HepG2 (cell line): Measurements from ENCODE around the gene FABP1. TPM values are rescaled to one million over a fixed set of nuclear protein-coding genes. Genes with fewer than 3 reads are reported as not detected.
A peak's percentile ranks its signal among the peaks of the same experiment; 100 is the strongest.

Source experiments
- CHCHD3 ChIP-seq: sonication (generic); formaldehyde crosslinking; IDR thresholded peaks from 2 replicates; pipeline ENCODE4 v1.8.0; 2022; ENCODE audit warnings: mild to moderate bottlenecking, missing genetic modification reagents, moderate library complexity
- GTF2F1 ChIP-seq: fragments of 150-350 bp; IDR thresholded peaks from 2 replicates; pipeline ENCODE4 v1.6.1; 2014; ENCODE audit warnings: low read length
- HMG20B ChIP-seq: conservative IDR thresholded peaks from 2 replicates; pipeline ENCODE4 v1.6.1; 2016; ENCODE audit warnings: missing genetic modification reagents, missing compliant biosample characterization
- KDM6A ChIP-seq: IDR thresholded peaks from 2 replicates; pipeline ENCODE4 v1.6.1; 2016; ENCODE audit warnings: low read depth
- KLF6 ChIP-seq: IDR thresholded peaks from 2 replicates; pipeline ENCODE4 v1.8.0; 2016; ENCODE audit warnings: missing biosample characterization, missing genetic modification reagents
- MAX ChIP-seq: IDR thresholded peaks from 2 replicates; pipeline ENCODE4 v1.6.1; 2012; ENCODE audit warnings: inconsistent platforms
- MEIS2 ChIP-seq: sonication (generic); formaldehyde crosslinking; IDR thresholded peaks from 2 replicates; pipeline ENCODE4 v1.9.0; 2021; ENCODE audit warnings: mild to moderate bottlenecking, missing genetic modification reagents
- MXI1 ChIP-seq: IDR thresholded peaks from 3 replicates; pipeline ENCODE4 v1.6.1; 2012; ENCODE audit warnings: low read depth, low read length, inconsistent platforms, borderline replicate concordance
- TBX2 ChIP-seq: sonication (generic); formaldehyde crosslinking; IDR thresholded peaks from 2 replicates; pipeline ENCODE4 v1.5.0; 2020; ENCODE audit warnings: missing genetic modification reagents, mild to moderate bottlenecking, borderline replicate concordance
- TFE3 ChIP-seq: IDR thresholded peaks from 2 replicates; pipeline ENCODE4 v1.6.1; 2016
- ZBTB38 ChIP-seq: sonication (generic); formaldehyde crosslinking; IDR thresholded peaks from 2 replicates; pipeline ENCODE4 v1.5.1; 2020; ENCODE audit warnings: mild to moderate bottlenecking, missing genetic modification reagents
- ZFY ChIP-seq: sonication (generic); formaldehyde crosslinking; IDR thresholded peaks from 2 replicates; pipeline ENCODE4 v1.4.0; 2020; ENCODE audit warnings: missing genetic modification reagents
- ZNF234 ChIP-seq: sonication (generic); formaldehyde crosslinking; conservative IDR thresholded peaks from 2 replicates; pipeline ENCODE4 v1.5.1; 2020; ENCODE audit warnings: mild to moderate bottlenecking, missing genetic modification reagents
- ZNF441 ChIP-seq: sonication (generic); formaldehyde crosslinking; IDR thresholded peaks from 2 replicates; pipeline ENCODE4 v1.7.0; 2021; ENCODE audit warnings: missing genetic modification reagents, borderline replicate concordance
- ZNF567 ChIP-seq: sonication (generic); formaldehyde crosslinking; IDR thresholded peaks from 2 replicates; pipeline ENCODE4 v1.8.1; 2023; ENCODE audit warnings: mild to moderate bottlenecking, missing genetic modification reagents, borderline replicate concordance
- polyA plus RNA-seq, 8 experiments: library from polyadenylated mRNA; depleted of rRNA in 3 of 8; stranded (reverse) in 7 of 8; unstranded in 1 of 8; fragments of >200 nt; fragmentation: Illumina TruSeq in 4 of 8; extraction: Trizol in 4 of 8; gene quantifications; 2 replicates each; pipeline versions ENCODE4 v1.2.1 to v1.2.3, GENCODE V29; 2011 to 2016; ENCODE audit warnings: low read depth in 4 of 8, missing spikeins in 1 of 8, mixed read lengths in 1 of 8; ENCODE audit not compliant: insufficient read depth in 1 of 8
- total RNA-seq, 5 experiments: library from RNA; depleted of rRNA; stranded (reverse); fragments of >200 nt; fragmentation: Illumina TruSeq; extraction: Trizol; gene quantifications; 2 replicates each; pipeline ENCODE4 v1.2.3, GENCODE V29; 2016; ENCODE audit warnings: low read depth in 1 of 5
- TF ChIP-seq, protein P1 (sequence below): sonication (generic); formaldehyde crosslinking; IDR thresholded peaks from 2 replicates; pipeline ENCODE4 v1.4.0; 2020; ENCODE audit warnings: missing genetic modification reagents
- TF ChIP-seq, protein P2 (sequence below): sonication (generic); formaldehyde crosslinking; IDR thresholded peaks from 2 replicates; pipeline ENCODE4 v1.4.0; 2020; ENCODE audit warnings: mild to moderate bottlenecking, missing genetic modification reagents
- TF ChIP-seq, protein P3 (sequence below): sonication (generic); formaldehyde crosslinking; IDR thresholded peaks from 2 replicates; pipeline ENCODE4 v1.4.0; 2020; ENCODE audit warnings: mild to moderate bottlenecking, missing genetic modification reagents

The FABP1 gene
- total and polyA plus RNA-seq, 2 of the 13 experiments (the other 11 are each of a cell fraction or from before 2014, with no cell fraction given) = 644 to 1,608 TPM

- TF ChIP-seq, protein P1, sequence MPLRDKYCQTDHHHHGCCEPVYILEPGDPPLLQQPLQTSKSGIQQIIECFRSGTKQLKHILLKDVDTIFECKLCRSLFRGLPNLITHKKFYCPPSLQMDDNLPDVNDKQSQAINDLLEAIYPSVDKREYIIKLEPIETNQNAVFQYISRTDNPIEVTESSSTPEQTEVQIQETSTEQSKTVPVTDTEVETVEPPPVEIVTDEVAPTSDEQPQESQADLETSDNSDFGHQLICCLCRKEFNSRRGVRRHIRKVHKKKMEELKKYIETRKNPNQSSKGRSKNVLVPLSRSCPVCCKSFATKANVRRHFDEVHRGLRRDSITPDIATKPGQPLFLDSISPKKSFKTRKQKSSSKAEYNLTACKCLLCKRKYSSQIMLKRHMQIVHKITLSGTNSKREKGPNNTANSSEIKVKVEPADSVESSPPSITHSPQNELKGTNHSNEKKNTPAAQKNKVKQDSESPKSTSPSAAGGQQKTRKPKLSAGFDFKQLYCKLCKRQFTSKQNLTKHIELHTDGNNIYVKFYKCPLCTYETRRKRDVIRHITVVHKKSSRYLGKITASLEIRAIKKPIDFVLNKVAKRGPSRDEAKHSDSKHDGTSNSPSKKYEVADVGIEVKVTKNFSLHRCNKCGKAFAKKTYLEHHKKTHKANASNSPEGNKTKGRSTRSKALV (CRISPR knock-in tag) = no peak
- peak; percentile 56; the same call in 1 of the 2 replicates for TF ChIP-seq TBX2
- no peak for TF ChIP-seq TFE3 (CRISPR knock-in tag)
- no peak for TF ChIP-seq KDM6A
- no peak for TF ChIP-seq ZNF441 (CRISPR knock-in tag)
- 0 out of 2 replicates have a peak, but pooled peaks have one; percentile 16 for TF ChIP-seq ZFY (CRISPR knock-in tag)
- no peak for TF ChIP-seq MEIS2
- TF ChIP-seq ZBTB38 (CRISPR knock-in tag) = no peak
- TF ChIP-seq, protein P2, sequence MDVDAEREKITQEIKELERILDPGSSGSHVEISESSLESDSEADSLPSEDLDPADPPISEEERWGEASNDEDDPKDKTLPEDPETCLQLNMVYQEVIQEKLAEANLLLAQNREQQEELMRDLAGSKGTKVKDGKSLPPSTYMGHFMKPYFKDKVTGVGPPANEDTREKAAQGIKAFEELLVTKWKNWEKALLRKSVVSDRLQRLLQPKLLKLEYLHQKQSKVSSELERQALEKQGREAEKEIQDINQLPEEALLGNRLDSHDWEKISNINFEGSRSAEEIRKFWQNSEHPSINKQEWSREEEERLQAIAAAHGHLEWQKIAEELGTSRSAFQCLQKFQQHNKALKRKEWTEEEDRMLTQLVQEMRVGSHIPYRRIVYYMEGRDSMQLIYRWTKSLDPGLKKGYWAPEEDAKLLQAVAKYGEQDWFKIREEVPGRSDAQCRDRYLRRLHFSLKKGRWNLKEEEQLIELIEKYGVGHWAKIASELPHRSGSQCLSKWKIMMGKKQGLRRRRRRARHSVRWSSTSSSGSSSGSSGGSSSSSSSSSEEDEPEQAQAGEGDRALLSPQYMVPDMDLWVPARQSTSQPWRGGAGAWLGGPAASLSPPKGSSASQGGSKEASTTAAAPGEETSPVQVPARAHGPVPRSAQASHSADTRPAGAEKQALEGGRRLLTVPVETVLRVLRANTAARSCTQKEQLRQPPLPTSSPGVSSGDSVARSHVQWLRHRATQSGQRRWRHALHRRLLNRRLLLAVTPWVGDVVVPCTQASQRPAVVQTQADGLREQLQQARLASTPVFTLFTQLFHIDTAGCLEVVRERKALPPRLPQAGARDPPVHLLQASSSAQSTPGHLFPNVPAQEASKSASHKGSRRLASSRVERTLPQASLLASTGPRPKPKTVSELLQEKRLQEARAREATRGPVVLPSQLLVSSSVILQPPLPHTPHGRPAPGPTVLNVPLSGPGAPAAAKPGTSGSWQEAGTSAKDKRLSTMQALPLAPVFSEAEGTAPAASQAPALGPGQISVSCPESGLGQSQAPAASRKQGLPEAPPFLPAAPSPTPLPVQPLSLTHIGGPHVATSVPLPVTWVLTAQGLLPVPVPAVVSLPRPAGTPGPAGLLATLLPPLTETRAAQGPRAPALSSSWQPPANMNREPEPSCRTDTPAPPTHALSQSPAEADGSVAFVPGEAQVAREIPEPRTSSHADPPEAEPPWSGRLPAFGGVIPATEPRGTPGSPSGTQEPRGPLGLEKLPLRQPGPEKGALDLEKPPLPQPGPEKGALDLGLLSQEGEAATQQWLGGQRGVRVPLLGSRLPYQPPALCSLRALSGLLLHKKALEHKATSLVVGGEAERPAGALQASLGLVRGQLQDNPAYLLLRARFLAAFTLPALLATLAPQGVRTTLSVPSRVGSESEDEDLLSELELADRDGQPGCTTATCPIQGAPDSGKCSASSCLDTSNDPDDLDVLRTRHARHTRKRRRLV (CRISPR knock-in tag) = no peak
- TF ChIP-seq HMG20B = no peak
- no peak for TF ChIP-seq GTF2F1
- TF ChIP-seq, protein P3, sequence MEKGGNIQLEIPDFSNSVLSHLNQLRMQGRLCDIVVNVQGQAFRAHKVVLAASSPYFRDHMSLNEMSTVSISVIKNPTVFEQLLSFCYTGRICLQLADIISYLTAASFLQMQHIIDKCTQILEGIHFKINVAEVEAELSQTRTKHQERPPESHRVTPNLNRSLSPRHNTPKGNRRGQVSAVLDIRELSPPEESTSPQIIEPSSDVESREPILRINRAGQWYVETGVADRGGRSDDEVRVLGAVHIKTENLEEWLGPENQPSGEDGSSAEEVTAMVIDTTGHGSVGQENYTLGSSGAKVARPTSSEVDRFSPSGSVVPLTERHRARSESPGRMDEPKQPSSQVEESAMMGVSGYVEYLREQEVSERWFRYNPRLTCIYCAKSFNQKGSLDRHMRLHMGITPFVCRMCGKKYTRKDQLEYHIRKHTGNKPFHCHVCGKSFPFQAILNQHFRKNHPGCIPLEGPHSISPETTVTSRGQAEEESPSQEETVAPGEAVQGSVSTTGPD (CRISPR knock-in tag) = no peak
- peak; percentile 67; the same call in 1 of the 2 replicates for TF ChIP-seq KLF6
- TF ChIP-seq MAX = no peak
- TF ChIP-seq CHCHD3 (CRISPR knock-in tag) = no peak
- TF ChIP-seq ZNF234 (CRISPR knock-in tag) = peak; percentile 64; the same call in 1 of the 2 replicates
- TF ChIP-seq MXI1 = no peak
- no peak for TF ChIP-seq ZNF567 (CRISPR knock-in tag)
Observed at GRCh38 chr2:88125924-88126771, 1.7 kb downstream of the FABP1 start (continued).
